ENCODE measurements around the gene HMGXB4. TPM values are rescaled to one million over a fixed set of nuclear protein-coding genes. Genes with fewer than 3 reads are reported as not detected.

Gene HMGXB4
- total RNA-seq, 3 donors from 2014 or later (not counting 1 experiment from before 2014, with no cell fraction given) = 40.4 to 46.1 (median 40.7) TPM

DNA sequence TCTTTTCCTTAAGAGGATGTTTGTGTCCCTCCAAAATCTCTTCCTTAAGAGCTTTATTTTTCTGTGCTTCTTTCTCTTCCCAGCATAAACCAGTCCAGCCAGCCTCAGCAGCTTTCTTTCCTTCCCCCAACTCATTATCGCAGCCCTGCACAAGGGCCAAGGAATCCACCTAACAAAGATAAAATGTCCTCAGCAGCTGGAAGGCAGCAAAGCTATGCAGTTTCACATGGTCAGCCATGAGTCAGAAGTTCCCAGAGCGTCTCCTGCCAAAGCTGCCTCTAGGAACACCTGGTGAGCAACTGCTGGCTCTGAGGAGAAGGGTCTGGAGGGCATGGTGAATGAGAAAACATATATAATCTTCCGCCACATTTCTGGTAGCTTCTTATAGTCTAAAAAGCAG lies 45.3 kb upstream of the HMGXB4 start:
- TF ChIP-seq, protein P1, sequence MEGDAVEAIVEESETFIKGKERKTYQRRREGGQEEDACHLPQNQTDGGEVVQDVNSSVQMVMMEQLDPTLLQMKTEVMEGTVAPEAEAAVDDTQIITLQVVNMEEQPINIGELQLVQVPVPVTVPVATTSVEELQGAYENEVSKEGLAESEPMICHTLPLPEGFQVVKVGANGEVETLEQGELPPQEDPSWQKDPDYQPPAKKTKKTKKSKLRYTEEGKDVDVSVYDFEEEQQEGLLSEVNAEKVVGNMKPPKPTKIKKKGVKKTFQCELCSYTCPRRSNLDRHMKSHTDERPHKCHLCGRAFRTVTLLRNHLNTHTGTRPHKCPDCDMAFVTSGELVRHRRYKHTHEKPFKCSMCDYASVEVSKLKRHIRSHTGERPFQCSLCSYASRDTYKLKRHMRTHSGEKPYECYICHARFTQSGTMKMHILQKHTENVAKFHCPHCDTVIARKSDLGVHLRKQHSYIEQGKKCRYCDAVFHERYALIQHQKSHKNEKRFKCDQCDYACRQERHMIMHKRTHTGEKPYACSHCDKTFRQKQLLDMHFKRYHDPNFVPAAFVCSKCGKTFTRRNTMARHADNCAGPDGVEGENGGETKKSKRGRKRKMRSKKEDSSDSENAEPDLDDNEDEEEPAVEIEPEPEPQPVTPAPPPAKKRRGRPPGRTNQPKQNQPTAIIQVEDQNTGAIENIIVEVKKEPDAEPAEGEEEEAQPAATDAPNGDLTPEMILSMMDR (IDR thresholded peaks at IDR 0.05) = no peak
- Mint-ChIP-seq H3K27ac (no peak overlapping the region), H3K36me3 (no peaks in the 10 kb centered on the region), H3K27me3 (ENCODE audit: low read depth in 2 of 2) (peaks cover 9 to 38% of the 10 kb centered on the region in 2 donors), H3K9me3 (no peaks in the 10 kb centered on the region), H3K4me3 (no peak overlapping the region), H3K4me1 (no peaks in the 10 kb centered on the region)
- no peaks in the 10 kb centered on the region for H3K9me3 ChIP-seq (ENCODE audit: control insufficient read depth, insufficient read depth, low read length)
- ATAC-seq = no peak
- WGBS (ENCODE audit: insufficient coverage) = 63% methylated on average over 2 of the region's 3 CpGs
- no peaks in the 10 kb centered on the region for H3K4me1 ChIP-seq (ENCODE audit: control insufficient read depth, insufficient read depth, low read length)
- no peak overlapping the region for H3K27ac ChIP-seq (ENCODE audit: low read length)
- intact Hi-C loops (cut with micrococcal nuclease) = no loop called here
- H3K36me3 ChIP-seq (ENCODE audit: control insufficient read depth, insufficient read depth, low read length) = no peaks in the 10 kb centered on the region
- no peak overlapping the region for H3K4me3 ChIP-seq (ENCODE audit: low read length)
- DNase-seq = no peak
- H3K27me3 ChIP-seq (ENCODE audit: control insufficient read depth, insufficient read depth, low read length) = no peaks in the 10 kb centered on the region

DNA sequence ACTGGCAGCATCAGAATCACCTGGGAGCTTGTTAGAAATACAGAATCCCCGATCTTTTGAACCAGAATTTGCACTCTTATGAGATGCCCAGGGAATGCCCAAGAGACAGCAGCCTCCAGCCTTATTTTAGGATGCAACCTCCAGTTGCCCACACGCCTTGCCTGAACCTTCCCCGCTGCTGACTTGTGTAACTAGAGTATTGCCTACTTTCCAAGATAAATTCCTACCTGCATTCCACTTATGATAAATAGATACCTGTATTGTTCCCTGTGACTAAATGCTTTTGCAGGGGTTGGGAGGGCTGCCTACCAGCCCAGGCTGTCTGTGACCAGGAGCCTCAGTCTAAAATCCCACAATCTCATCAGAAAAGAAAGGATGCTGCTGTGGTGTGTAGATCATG lies 44.3 kb upstream of the HMGXB4 start:
- H3K27me3 Mint-ChIP-seq (ENCODE audit: low read depth in 2 of 2) = peaks cover 9 to 29% of the 10 kb centered on the region in 2 donors
- intact Hi-C loops (cut with micrococcal nuclease) = no loop called here

DNA sequence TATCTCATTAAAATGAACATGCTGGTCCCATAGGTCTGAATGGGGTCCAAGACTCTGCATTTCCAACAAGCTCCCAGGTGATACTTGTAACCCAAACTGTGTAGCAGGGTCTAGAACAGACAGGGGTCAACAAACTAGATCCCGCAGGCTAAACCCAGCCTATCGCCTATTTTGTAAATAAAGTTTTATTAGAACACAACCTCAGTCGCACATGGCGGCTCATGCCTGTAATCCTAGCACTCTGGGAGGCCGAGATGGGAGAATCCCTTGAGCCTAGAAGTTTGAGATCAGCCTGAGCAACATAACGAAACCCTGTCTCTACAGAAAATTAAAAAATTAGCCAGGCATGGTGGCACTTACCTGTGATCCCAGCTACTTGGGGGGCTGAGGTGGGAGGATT lies 42.3 kb upstream of the HMGXB4 start:
- Mint-ChIP-seq H3K27ac (no peak overlapping the region), H3K36me3 (no peaks in the 10 kb centered on the region), H3K9me3 (no peaks in the 10 kb centered on the region), H3K4me3 (no peak overlapping the region), H3K4me1 (no peaks in the 10 kb centered on the region), H3K27me3 (ENCODE audit: low read depth in 2 of 2) (peaks cover 6 to 16% of the 10 kb centered on the region in 2 donors)
- DNase-seq = no peak
- Histone ChIP-seq H3K27me3 (ENCODE audit: control insufficient read depth, insufficient read depth, low read length) (no peaks in the 10 kb centered on the region), H3K4me1 (ENCODE audit: control insufficient read depth, insufficient read depth, low read length) (no peaks in the 10 kb centered on the region), H3K4me3 (ENCODE audit: low read length) (no peak overlapping the region), H3K27ac (ENCODE audit: low read length) (no peak overlapping the region), H3K9me3 (ENCODE audit: control insufficient read depth, insufficient read depth, low read length) (no peaks in the 10 kb centered on the region), H3K36me3 (ENCODE audit: control insufficient read depth, insufficient read depth, low read length) (no peaks in the 10 kb centered on the region)
- WGBS (ENCODE audit: insufficient coverage) = 81% methylated on average over 6 of the region's 6 CpGs
- intact Hi-C loops (cut with micrococcal nuclease) = no loop called here
- TF ChIP-seq, protein P1 (IDR thresholded peaks at IDR 0.05) = no peak
- ATAC-seq = no peak

More for the DNA sequence above, 44.3 kb upstream of the HMGXB4 start:
- ATAC-seq = no peak
- Histone ChIP-seq H3K9me3 (ENCODE audit: control insufficient read depth, insufficient read depth, low read length) (no peaks in the 10 kb centered on the region), H3K27me3 (ENCODE audit: control insufficient read depth, insufficient read depth, low read length) (no peaks in the 10 kb centered on the region), H3K36me3 (ENCODE audit: control insufficient read depth, insufficient read depth, low read length) (no peaks in the 10 kb centered on the region), H3K27ac (ENCODE audit: low read length) (no peak overlapping the region), H3K4me1 (ENCODE audit: control insufficient read depth, insufficient read depth, low read length) (no peaks in the 10 kb centered on the region), H3K4me3 (ENCODE audit: low read length) (no peak overlapping the region)
- DNase-seq = no peak
- Mint-ChIP-seq H3K36me3 (no peaks in the 10 kb centered on the region), H3K4me1 (no peaks in the 10 kb centered on the region), H3K27ac (no peak overlapping the region), H3K4me3 (no peak overlapping the region), H3K9me3 (no peaks in the 10 kb centered on the region)
- WGBS (ENCODE audit: insufficient coverage) = 85% methylated on average over 3 of the region's 3 CpGs
- TF ChIP-seq, protein P1 (IDR thresholded peaks at IDR 0.05) = no peak

DNA sequence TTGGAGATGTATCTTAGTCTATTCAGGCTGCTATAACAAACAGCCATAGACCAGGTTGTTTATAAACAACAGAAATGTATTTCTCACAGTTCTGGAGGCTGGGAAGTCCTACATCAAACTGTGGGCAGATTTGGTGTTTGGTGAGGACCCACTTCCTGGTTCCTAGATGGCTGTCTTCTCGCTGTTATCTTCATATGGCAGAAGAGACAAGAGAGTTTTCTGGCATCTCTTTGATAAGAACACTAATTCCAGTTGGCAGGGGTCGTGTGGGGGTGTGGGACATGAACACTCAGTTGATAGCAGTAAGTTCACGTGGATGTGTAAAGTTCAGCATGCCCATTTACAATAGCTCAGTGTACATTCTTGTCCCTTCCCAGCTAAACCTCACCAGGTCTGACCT lies 41.3 kb upstream of the HMGXB4 start:
- TF ChIP-seq, protein P1 (IDR thresholded peaks at IDR 0.05) = no peak
- DNase-seq (no peak), ATAC-seq (no peak)
- H3K27ac Mint-ChIP-seq = no peak overlapping the region
- H3K27me3 Mint-ChIP-seq (ENCODE audit: low read depth in 2 of 2) = peaks cover 6 to 14% of the 10 kb centered on the region in 2 donors
- intact Hi-C loops (cut with micrococcal nuclease) = no loop called here
- no peaks in the 10 kb centered on the region for H3K9me3 Mint-ChIP-seq
- no peak overlapping the region for H3K4me3 ChIP-seq (ENCODE audit: low read length)
- no peaks in the 10 kb centered on the region for H3K9me3 ChIP-seq (ENCODE audit: control insufficient read depth, insufficient read depth, low read length)
- 64% methylated on average over 3 of the region's 3 CpGs for WGBS (ENCODE audit: insufficient coverage)
- no peaks in the 10 kb centered on the region for H3K36me3 Mint-ChIP-seq
- H3K4me3 Mint-ChIP-seq = no peak overlapping the region
- no peaks in the 10 kb centered on the region for H3K27me3 ChIP-seq (ENCODE audit: control insufficient read depth, insufficient read depth, low read length)
- H3K36me3 ChIP-seq (ENCODE audit: control insufficient read depth, insufficient read depth, low read length) = no peaks in the 10 kb centered on the region
- no peak overlapping the region for H3K27ac ChIP-seq (ENCODE audit: low read length)
- H3K4me1 ChIP-seq (ENCODE audit: control insufficient read depth, insufficient read depth, low read length) = no peaks in the 10 kb centered on the region
- H3K4me1 Mint-ChIP-seq = no peaks in the 10 kb centered on the region
